LNCAP (cell line): ENCODE measurements around the gene KAT6B.

ENCODE experiments used
- TF ChIP-seq, protein P1 (sequence below): fragments of 450-650 bp; IDR thresholded peaks from 2 replicates; pipeline ENCODE4 v1.5.1; 2017; ENCODE audit warnings: mild to moderate bottlenecking

KAT6B gene

DNA sequence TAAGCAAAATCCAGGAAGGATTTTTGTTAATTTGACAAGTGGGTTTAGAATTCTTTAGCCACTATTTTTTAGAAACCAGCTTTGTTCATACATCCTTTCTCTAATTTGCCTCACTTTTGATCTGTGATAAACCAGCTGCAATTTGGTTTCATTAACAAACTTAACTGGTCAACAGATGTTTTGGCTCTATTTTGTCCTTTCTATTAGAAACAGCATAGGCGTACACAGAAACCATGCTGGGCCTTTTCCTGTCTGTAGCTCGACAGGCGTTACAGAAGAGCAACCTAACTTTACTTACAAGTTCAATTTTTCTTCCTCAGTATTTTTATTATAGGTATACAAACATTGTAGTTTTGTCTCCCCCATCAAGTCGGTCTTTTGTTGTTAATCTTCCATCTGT, 28.2 kb downstream of the KAT6B start:
- TF ChIP-seq, protein P1, sequence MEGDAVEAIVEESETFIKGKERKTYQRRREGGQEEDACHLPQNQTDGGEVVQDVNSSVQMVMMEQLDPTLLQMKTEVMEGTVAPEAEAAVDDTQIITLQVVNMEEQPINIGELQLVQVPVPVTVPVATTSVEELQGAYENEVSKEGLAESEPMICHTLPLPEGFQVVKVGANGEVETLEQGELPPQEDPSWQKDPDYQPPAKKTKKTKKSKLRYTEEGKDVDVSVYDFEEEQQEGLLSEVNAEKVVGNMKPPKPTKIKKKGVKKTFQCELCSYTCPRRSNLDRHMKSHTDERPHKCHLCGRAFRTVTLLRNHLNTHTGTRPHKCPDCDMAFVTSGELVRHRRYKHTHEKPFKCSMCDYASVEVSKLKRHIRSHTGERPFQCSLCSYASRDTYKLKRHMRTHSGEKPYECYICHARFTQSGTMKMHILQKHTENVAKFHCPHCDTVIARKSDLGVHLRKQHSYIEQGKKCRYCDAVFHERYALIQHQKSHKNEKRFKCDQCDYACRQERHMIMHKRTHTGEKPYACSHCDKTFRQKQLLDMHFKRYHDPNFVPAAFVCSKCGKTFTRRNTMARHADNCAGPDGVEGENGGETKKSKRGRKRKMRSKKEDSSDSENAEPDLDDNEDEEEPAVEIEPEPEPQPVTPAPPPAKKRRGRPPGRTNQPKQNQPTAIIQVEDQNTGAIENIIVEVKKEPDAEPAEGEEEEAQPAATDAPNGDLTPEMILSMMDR: no peak

DNA sequence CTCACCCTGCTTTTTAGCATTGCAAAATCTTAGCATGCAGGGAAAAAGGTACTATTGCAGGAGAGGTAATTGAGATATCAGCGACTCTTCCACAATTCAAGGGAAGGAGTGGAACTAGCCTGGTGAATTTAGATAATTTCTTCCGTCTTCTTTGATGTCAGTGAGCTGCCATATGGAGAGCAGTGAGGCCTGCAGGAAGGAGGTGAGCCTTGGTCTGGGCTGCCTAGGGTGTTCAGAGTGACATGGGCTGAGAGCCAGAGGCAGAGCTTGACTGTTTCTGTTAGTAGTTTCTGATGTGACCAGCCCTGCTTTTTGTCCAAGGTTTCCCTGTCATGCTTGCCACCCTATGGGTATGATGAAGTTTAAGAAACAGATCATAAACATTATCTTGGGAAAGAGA, 28.6 kb downstream of the KAT6B start:
- TF ChIP-seq, protein P1: no peak

DNA sequence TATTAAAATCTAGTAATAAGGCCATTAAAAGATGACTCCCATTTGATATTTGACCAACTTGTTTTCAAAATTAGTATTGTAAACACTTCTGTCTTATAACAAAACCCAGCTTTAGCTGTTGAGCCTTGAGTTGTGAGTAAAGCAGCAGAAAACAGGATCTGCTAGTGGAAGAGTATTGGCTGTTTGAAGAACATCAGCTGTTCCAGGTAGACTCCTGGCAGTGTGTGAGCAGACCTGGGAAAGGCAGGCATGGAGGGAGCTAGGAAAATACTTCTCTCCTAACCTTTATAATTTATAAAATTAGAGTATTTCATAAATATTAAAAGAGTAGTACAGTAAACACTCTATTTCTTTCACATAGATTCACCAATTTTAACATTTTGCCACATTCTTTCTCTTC, 29.0 kb downstream of the KAT6B start:
- TF ChIP-seq, protein P1: no peak

DNA sequence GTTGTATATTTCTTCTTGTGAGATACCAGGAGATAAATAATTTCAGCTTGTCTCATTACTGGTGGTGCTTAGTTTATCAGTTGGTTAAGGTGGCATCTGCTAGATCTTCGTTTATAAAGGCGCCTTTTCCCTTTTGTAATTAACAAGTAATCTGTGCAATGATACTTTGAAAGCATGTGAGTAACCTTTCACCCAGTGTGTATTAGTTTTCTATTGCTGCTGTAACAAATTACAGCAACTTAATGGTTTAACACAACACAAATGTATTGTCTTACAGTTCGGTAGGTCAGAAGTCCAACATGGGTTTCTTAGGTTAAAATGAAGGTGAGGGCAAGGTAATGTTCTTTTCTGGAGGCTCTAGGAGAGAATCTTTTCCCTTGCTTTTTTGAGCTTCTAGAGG, 30.5 kb downstream of the KAT6B start:
- TF ChIP-seq, protein P1: no peak

DNA sequence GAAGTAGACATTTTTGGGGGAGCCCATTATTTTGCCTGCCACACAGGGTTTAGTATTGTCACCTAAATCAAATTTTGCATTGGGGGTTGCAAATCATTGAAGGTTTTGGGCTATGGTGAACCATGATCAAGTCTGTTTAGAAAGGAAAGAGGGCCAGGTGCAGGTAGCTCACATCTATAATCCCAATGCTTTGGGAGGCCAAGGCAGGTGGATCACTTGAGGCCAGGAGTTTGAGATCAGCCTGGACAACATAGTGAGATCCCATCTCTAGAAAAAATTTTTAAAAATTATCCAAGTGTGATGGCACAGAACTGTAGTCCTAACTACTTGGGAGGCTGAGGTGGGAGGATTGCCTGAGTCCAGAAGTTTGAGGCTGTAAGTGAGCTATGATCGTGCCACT, 31.2 kb downstream of the KAT6B start:
- TF ChIP-seq, protein P1: no peak

DNA sequence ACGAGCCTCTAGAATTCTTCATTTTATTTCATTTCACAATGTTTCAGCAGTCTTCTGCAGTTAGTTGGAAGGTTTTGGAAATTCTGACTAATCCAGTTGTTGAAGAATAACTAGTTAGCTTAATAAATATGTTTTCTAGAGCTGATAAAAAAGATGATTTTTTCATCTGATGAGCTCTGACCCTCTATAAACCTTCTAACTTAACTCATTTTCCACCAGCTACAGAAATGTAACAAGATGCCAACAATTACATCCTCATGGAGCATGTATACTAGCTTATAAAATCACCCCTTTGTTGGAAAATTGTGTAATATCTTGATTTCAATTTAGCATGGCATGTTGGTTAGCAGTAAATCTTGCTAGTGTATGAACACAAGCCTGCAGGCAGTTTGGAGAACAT, 33.1 kb downstream of the KAT6B start:
- TF ChIP-seq, protein P1: no peak

DNA sequence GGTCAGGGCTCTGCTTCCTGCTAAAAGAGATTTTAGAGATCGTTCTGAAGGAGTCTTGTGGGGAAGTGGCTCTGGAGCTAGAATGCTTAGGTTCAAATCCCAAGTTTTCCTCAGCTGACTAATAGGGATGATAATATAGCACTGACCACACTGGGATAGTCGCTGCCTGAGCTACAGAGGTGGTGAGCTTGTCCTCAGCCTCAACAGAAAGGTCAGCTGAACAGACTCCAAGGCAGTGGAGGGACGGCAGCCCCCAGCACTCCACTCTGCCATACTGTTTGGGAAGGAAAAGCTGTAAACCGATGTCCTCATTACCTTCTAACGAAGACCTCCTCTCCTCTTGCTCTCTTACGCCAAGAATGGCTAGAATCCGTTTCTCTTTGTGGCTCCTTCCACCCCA, 36.2 kb downstream of the KAT6B start:
- TF ChIP-seq, protein P1: no peak

DNA sequence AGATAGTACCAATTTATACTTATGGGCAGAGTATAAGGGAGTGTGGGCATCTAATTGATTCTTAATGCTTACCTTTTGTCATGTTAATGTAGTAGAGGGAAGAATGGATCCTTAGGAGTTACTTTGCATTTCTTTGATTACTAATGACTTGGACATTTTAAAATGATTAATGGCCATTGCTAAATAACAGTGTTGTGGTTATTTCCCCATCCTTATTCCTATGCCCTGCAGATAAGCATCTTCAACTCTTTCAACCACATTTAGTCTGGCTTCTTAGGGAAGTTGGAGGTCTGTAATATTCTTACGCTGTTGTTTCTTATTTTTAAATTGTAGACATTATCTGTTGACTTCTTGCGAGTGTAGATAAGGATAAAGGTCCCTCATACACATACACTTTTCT, 37.2 kb downstream of the KAT6B start:
- TF ChIP-seq, protein P1: no peak
